LNCAP (cell line): Measurements from ENCODE around the gene ADAM12.

Experiments
- TF ChIP-seq, protein P1 (sequence below): fragments of 450-650 bp; IDR thresholded peaks from 2 replicates; pipeline ENCODE4 v1.5.1; 2017; ENCODE audit warnings: mild to moderate bottlenecking

Gene ADAM12

DNA sequence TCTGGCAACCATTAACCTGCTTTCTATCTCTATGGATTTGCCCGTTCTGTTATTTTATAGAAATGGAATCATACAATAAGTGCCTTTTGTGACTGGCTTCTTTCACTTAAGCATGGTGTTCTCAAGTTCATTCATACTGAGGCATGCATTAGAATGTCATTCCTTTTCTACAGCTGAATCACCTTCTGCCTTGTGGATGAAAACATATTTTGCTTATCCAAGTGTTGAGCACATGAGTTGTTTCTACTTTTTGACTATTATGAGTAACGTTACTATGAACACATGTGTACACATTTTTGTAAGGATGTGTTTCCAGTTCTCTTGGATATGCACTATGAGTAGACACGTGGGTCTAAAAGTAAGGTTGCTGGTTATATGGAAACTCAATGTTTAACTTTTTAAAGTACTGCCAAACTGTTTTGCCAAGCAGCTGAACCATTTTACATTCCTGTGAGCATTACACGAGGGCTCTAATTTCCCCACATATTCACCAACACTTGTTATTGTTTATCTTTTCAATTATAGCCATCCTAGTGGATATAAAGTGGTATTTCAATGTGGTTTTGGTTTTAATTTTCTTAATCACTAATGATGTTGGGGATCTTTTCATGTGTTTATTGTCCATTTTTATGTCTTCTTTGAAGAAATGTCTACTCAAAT is 250.6 kb downstream of the ADAM12 start:
- TF ChIP-seq, protein P1, sequence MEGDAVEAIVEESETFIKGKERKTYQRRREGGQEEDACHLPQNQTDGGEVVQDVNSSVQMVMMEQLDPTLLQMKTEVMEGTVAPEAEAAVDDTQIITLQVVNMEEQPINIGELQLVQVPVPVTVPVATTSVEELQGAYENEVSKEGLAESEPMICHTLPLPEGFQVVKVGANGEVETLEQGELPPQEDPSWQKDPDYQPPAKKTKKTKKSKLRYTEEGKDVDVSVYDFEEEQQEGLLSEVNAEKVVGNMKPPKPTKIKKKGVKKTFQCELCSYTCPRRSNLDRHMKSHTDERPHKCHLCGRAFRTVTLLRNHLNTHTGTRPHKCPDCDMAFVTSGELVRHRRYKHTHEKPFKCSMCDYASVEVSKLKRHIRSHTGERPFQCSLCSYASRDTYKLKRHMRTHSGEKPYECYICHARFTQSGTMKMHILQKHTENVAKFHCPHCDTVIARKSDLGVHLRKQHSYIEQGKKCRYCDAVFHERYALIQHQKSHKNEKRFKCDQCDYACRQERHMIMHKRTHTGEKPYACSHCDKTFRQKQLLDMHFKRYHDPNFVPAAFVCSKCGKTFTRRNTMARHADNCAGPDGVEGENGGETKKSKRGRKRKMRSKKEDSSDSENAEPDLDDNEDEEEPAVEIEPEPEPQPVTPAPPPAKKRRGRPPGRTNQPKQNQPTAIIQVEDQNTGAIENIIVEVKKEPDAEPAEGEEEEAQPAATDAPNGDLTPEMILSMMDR, result no peak

DNA sequence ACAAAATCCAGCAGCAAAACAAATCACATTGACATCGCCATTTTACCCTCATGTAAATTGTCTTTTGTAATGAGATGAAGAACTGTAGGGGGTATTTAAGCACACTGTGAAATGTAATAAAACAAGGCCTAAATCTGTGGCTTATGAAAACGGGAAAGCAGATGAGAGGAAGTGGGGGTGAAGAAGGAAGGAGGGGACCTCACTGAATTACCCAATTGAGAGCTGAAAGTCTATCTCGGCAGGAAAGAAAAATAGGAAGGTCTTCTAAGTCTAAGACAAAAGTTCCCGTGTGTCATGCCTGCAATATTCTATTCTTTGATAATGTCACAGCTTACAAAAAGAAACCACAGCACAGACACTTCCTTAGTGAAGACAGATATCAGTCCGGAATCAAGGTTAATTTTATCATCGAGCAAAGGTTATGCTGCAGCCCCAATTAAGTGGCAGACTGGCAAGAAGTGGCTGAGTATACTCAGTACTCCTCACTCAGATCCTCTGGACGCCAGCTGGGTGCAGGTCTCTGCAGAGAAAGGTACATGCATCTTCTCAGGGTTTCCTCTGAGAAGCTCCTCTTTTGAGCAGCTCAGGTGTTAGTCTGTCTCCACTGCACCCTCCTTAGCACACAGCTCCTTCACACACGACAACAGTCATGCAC is 252.2 kb downstream of the ADAM12 start:
- TF ChIP-seq, protein P1, result no peak

DNA sequence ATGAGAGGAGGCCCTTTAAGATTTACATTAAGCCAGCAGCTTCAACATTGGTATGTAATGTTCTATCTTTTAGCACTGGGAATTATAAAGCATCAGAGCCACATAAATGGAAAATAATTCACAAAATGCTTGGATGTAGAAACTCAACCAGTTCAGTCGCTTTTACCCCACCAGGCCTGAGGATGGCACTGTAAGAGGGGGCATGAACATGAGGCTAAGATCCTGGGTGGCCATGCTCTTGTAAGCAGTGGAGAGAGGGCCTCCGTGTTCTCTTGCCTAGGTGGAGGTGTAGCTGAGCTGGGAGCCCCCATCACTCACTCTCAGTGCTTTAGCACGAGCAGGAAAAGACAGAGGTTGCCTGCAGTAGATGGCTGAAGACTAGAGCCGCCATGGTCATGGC is 253.1 kb downstream of the ADAM12 start:
- TF ChIP-seq, protein P1, result no peak

DNA sequence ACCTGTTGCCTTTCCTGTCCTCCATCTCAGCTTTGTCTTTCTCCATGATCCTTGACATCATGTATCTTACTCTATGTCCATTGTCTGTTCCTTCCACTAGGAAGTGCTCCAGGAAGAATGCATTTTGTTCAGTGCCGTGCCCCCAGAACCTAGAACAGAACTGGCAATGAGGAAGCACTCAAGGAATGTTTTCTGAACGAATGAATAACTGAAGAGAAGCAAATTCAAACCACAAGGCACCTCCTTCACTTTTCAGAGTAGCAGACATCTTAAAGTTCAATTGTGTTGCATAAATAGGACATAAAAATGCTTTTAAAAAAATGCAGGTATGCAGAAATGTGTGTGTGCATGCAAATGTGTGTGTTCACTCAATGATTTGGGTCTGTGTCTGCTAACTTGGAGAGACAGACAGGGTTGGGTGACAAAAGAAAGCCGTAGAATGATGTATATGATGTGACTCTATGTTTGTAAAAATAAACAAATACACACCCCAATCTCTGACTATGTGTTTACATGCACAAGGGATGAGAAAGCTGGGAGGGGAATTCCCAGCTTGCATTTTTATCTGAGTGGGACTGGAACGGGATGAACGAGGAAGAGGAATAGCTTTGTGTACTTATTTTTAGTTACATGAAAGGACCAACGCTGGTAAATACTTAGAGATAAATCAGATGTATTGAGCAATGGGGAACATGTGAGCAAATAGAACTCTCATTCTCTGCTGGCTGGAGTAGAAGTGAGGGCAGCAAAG is 254.2 kb downstream of the ADAM12 start:
- TF ChIP-seq, protein P1, result no peak

DNA sequence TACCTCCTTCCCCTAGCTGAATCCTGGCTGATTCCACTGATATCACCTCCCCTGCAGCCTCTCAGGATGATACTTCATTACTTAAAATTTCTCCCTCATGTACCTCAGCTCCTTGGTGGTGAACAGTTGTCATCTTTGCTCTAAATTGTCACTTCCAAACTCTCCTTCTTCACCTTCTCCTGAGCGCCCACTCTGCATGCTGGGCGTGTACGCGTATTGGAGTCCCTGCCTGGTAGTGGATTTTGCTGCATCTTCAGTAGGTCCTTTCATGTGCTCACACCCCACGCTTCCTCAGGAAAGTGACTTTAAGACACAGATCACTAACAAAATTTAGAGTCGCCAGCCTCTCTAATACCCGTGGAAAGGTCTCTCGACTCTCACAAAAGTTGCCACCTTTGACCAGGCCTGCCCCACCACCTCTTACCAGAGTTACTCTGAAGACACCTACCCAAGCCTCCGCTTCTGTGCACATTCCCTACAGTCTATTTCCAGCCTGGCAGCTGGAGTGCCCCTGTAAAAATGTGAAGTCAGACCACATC is 255.1 kb downstream of the ADAM12 start:
- TF ChIP-seq, protein P1, result no peak

GRCh38 chr10:126131341-126131740 is 256.9 kb downstream of the ADAM12 start:
- TF ChIP-seq, protein P1, result no peak

DNA sequence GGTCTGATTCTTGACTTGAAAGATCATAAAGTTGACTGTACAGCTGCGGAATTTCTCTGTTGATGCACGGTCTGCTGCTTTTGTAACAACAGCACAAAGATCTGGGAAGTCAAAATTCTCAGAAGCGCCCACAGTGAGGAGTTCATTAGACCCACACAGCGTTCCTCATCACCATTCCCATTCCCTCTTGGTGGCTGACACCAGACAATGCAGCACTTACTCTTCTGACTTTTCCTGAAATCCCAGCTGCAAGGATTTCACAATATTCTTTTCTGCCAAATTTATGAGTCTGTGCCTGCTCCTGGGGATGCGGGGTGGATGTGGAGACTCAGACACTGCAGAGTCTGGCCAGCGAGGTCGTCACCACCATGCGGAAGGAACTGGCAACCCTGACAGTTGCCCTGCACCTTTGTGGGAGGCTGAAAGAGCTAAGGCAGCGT is 258.0 kb downstream of the ADAM12 start:
- TF ChIP-seq, protein P1, result no peak
